Medulla oblongata (tissue), 1 donor: ENCODE data around the gene HCRT.
"Not testable (repeated sequence)": the region's sequence is repeated elsewhere in the genome, so short reads cannot be mapped to it uniquely, and the experiment has no call there.

Source experiments
- DNase-seq: peaks from one replicate; pipeline ENCODE4 v3.0.0-alpha.2; 2015; ENCODE audit errors: extremely low spot score

Gene HCRT

GRCh38 chr17:42141382-42141781, 43.9 kb downstream of the HCRT start:
- DNase-seq = no peak

- not testable (repeated sequence) for DNase-seq
Measured at GRCh38 chr17:42140690-42141089, 44.6 kb downstream of the HCRT start.

- DNase-seq = no peak
Measured at GRCh38 chr17:42138749-42139492, 46.3 kb downstream of the HCRT start.

GRCh38 chr17:42136654-42137051, 48.6 kb downstream of the HCRT start:
- no peak for DNase-seq

- DNase-seq = peak; percentile 64
Measured at GRCh38 chr17:42135664-42136653, 49.3 kb downstream of the HCRT start.

- no peak for DNase-seq
Measured at GRCh38 chr17:42135151-42135550, 50.1 kb downstream of the HCRT start.
